ENCODE results near the gene GPHN. TPM values are rescaled to one million over a fixed set of nuclear protein-coding genes. Genes with fewer than 3 reads are reported as not detected.

Gene GPHN
- total and polyA plus RNA-seq, 2 donors (not counting 3 experiments of a cell fraction or from before 2014, with no cell fraction given), result 5.1 to 23.2 TPM

- Histone ChIP-seq H3K27ac (ENCODE audit: insufficient read depth, low read depth, low read length) (no peak overlapping the region), H3K4me1 (ENCODE audit: control insufficient read depth, extremely low read depth, insufficient read depth, low read length) (no peaks in the 10 kb centered on the region), H4K20me1 (replicated peaks; ENCODE audit: control insufficient read depth, extremely low read depth, insufficient read depth, low read length) (no peaks in the 10 kb centered on the region), H3K36me3 (ENCODE audit: control insufficient read depth in 2 of 2, extremely low read depth in 1 of 2, insufficient read depth in 2 of 2, low read length in 2 of 2) (no peaks in the 10 kb centered on the region), H3K27me3 (ENCODE audit: control insufficient read depth in 2 of 2, insufficient read depth in 2 of 2, low read length in 2 of 2) (no peaks in the 10 kb centered on the region), H3K9me3 (replicated peaks; ENCODE audit: control insufficient read depth, insufficient read depth, low read length) (no peaks in the 10 kb centered on the region), H3K9ac (replicated peaks; ENCODE audit: extremely low read depth, insufficient read depth, low read length) (no peak overlapping the region), H3K79me2 (ENCODE audit: control insufficient read depth, insufficient read depth, low read length) (no peaks in the 10 kb centered on the region), H3K4me3 (replicated peaks in 1 of 3; ENCODE audit: insufficient read depth in 1 of 3, low read depth in 1 of 3, low read length in 3 of 3) (no peak overlapping the region), H3K4me2 (ENCODE audit: insufficient read depth, low read length) (no peak overlapping the region), H2AFZ (ENCODE audit: low read depth, low read length) (no peak overlapping the region), H3K9me1 (replicated peaks; ENCODE audit: control insufficient read depth, extremely low read depth, insufficient read depth, low read length) (no peaks in the 10 kb centered on the region)
- TF ChIP-seq POLR2AphosphoS5 (IDR thresholded peaks at IDR 0.05; ENCODE audit: insufficient read depth, low read depth, low read length), result no peak
- TF ChIP-seq POLR2A (IDR thresholded peaks at IDR 0.05; ENCODE audit: low read depth, low read length), result no peak
- no peak for TF ChIP-seq MYC (IDR thresholded peaks at IDR 0.05; ENCODE audit: low read depth, low read length)
- TF ChIP-seq FOS (IDR thresholded peaks at IDR 0.05; ENCODE audit: borderline replicate concordance, insufficient read depth, low read length), result no peak
- TF ChIP-seq JUN (IDR thresholded peaks at IDR 0.05; ENCODE audit: borderline replicate concordance, insufficient read depth, insufficient read length, low read depth), result no peak
- TF ChIP-seq, protein P1, sequence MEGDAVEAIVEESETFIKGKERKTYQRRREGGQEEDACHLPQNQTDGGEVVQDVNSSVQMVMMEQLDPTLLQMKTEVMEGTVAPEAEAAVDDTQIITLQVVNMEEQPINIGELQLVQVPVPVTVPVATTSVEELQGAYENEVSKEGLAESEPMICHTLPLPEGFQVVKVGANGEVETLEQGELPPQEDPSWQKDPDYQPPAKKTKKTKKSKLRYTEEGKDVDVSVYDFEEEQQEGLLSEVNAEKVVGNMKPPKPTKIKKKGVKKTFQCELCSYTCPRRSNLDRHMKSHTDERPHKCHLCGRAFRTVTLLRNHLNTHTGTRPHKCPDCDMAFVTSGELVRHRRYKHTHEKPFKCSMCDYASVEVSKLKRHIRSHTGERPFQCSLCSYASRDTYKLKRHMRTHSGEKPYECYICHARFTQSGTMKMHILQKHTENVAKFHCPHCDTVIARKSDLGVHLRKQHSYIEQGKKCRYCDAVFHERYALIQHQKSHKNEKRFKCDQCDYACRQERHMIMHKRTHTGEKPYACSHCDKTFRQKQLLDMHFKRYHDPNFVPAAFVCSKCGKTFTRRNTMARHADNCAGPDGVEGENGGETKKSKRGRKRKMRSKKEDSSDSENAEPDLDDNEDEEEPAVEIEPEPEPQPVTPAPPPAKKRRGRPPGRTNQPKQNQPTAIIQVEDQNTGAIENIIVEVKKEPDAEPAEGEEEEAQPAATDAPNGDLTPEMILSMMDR (IDR thresholded peaks at IDR 0.05; ENCODE audit: extremely low read depth in 1 of 2, insufficient read depth in 1 of 2, low read depth in 1 of 2, low read length in 2 of 2), result no peak
- no peak for TF ChIP-seq GATA2 (IDR thresholded peaks at IDR 0.05; ENCODE audit: insufficient read depth, insufficient read length, low read depth, low read length)
- no peak for TF ChIP-seq MAX (IDR thresholded peaks at IDR 0.05; ENCODE audit: insufficient read depth, insufficient read length)
- no peak for TF ChIP-seq EZH2 (IDR thresholded peaks at IDR 0.05; ENCODE audit: borderline replicate concordance, low read depth, low read length, severe bottlenecking)
- BruUV-seq (replicated peaks), result no TSS peak
- dilution Hi-C loops (cut with MboI; ENCODE audit: extremely low pct_ligation_motif_present, low sequenced_read_pairs), result no loop called here
- no peak for DNase-seq (ENCODE audit: low read depth, low spot score)
- POLR2A ChIA-PET, result no interaction called here
- CTCF ChIA-PET, result no interaction called here
- intact Hi-C loops (cut with micrococcal nuclease), result no loop called here
- FAIRE-seq, result no peak
These were observed 548.7 kb downstream of the GPHN start for GRCh38 chr14:67056684-67057083.
